HEK293 (cell line): ENCODE results near the gene PDE6B.

Experiments used
- CTCF ChIA-PET: fragments of 350-600 bp; formaldehyde crosslinking; extraction: SDS; loops from one replicate; lab custom pipeline; 2021; ENCODE audit warnings: antibody characterized with exemption; lab: Yijun Ruan, JAX
- POLR2A ChIA-PET: fragments of 300-600 bp; formaldehyde crosslinking; extraction: SDS; loops from one replicate; lab custom pipeline; 2020; ENCODE audit warnings: antibody characterized with exemption, inconsistent platforms; lab: Yijun Ruan, JAX
- H3K27ac ChIP-seq: fragments of 200-500 bp; sonication (Bioruptor generic); 2 replicates; pipeline ENCODE4 v1.5.1; 2014; ENCODE audit warnings: low read depth, low read length, control low read depth, inconsistent platforms; ENCODE audit errors: extremely low read depth
- H3K36me3 ChIP-seq, 2 experiments: fragments of 200-500 bp in 1 of 2; sonication (Bioruptor generic) in 1 of 2; 1 replicate in 1 of 2; 2 replicates in 1 of 2; pipeline ENCODE4 v1.5.1; 2014 to 2017; ENCODE audit warnings: inconsistent platforms in 2 of 2, low read length in 2 of 2; ENCODE audit not compliant: control insufficient read depth in 2 of 2, insufficient read depth in 1 of 2
- H3K4me1 ChIP-seq: fragments of 200-500 bp; sonication (Bioruptor generic); 2 replicates; pipeline ENCODE4 v1.5.1; 2014; ENCODE audit warnings: mild to moderate bottlenecking, low read length, inconsistent platforms; ENCODE audit not compliant: control insufficient read depth, insufficient read depth
- H3K4me3 ChIP-seq: 2 replicates; pipeline ENCODE4 v1.5.1; 2011; ENCODE audit warnings: low read depth, mild to moderate bottlenecking, control low read depth, low read length, moderate library complexity
- H3K9me3 ChIP-seq: fragments of 200-500 bp; sonication (Bioruptor generic); 2 replicates; pipeline ENCODE4 v1.5.1; 2014; ENCODE audit warnings: low read depth, low read length, inconsistent platforms; ENCODE audit not compliant: control insufficient read depth, insufficient read depth
- HIC1 ChIP-seq: fragments of 450-650 bp; formaldehyde crosslinking; IDR thresholded peaks from 2 replicates; pipeline ENCODE4 v1.5.1; 2016; ENCODE audit warnings: missing biosample characterization, missing genetic modification characterization
- KLF1 ChIP-seq: fragments of 450-650 bp; formaldehyde crosslinking; IDR thresholded peaks from 2 replicates; pipeline ENCODE4 v1.5.1; 2016; ENCODE audit warnings: missing biosample characterization, missing genetic modification characterization
- SP7 ChIP-seq: fragments of 450-650 bp; formaldehyde crosslinking; IDR thresholded peaks from 2 replicates; pipeline ENCODE4 v1.5.1; 2016; ENCODE audit warnings: missing biosample characterization, missing genetic modification characterization
- TSHZ1 ChIP-seq: fragments of 450-650 bp; formaldehyde crosslinking; IDR thresholded peaks from 2 replicates; pipeline ENCODE4 v1.5.1; 2016; ENCODE audit warnings: missing biosample characterization, missing genetic modification characterization, borderline replicate concordance
- ZBTB10 ChIP-seq: fragments of 450-650 bp; formaldehyde crosslinking; IDR thresholded peaks from 2 replicates; pipeline ENCODE4 v1.5.1; 2016; ENCODE audit warnings: missing biosample characterization, missing genetic modification characterization
- ZBTB44 ChIP-seq: fragments of 450-650 bp; IDR thresholded peaks from 2 replicates; pipeline ENCODE4 v1.5.1; 2018; ENCODE audit warnings: missing biosample characterization, mild to moderate bottlenecking, missing genetic modification characterization
- ZBTB48 ChIP-seq: fragments of 450-650 bp; formaldehyde crosslinking; IDR thresholded peaks from 2 replicates; pipeline ENCODE4 v1.5.1; 2016; ENCODE audit warnings: missing biosample characterization, missing genetic modification characterization
- ZFHX2 ChIP-seq: fragments of 450-650 bp; formaldehyde crosslinking; conservative IDR thresholded peaks from 2 replicates; pipeline ENCODE4 v1.5.1; 2016; ENCODE audit warnings: missing biosample characterization, missing genetic modification characterization
- ZNF133 ChIP-seq: fragments of 450-650 bp; formaldehyde crosslinking; IDR thresholded peaks from 2 replicates; pipeline ENCODE4 v1.5.1; 2016; ENCODE audit warnings: missing biosample characterization, missing genetic modification characterization
- ZNF26 ChIP-seq: fragments of 450-650 bp; formaldehyde crosslinking; IDR thresholded peaks from 2 replicates; pipeline ENCODE4 v1.5.1; 2016; ENCODE audit warnings: missing biosample characterization, missing genetic modification characterization
- ZNF335 ChIP-seq: fragments of 450-650 bp; formaldehyde crosslinking; conservative IDR thresholded peaks from 2 replicates; pipeline ENCODE4 v1.5.1; 2016; ENCODE audit warnings: missing biosample characterization, missing genetic modification characterization
- ZNF501 ChIP-seq: fragments of 450-650 bp; formaldehyde crosslinking; IDR thresholded peaks from 2 replicates; pipeline ENCODE4 v1.5.1; 2016; ENCODE audit warnings: missing biosample characterization, missing genetic modification characterization
- ZNF510 ChIP-seq: fragments of 450-650 bp; formaldehyde crosslinking; IDR thresholded peaks from 2 replicates; pipeline ENCODE4 v1.5.1; 2018; ENCODE audit warnings: mild to moderate bottlenecking, missing genetic modification characterization, missing biosample characterization; ENCODE audit not compliant: insufficient replicate concordance
- ZNF571 ChIP-seq: fragments of 450-650 bp; formaldehyde crosslinking; IDR thresholded peaks from 2 replicates; pipeline ENCODE4 v1.5.0; 2017; ENCODE audit warnings: missing biosample characterization, missing genetic modification characterization
- ZNF621 ChIP-seq: fragments of 450-650 bp; formaldehyde crosslinking; IDR thresholded peaks from 2 replicates; pipeline ENCODE4 v1.5.1; 2017; ENCODE audit warnings: missing biosample characterization, missing genetic modification characterization
- ZNF645 ChIP-seq: fragments of 450-650 bp; formaldehyde crosslinking; IDR thresholded peaks from 2 replicates; pipeline ENCODE4; 2016; ENCODE audit warnings: missing biosample characterization, missing genetic modification characterization
- ZNF654 ChIP-seq: fragments of 450-650 bp; formaldehyde crosslinking; IDR thresholded peaks from 2 replicates; pipeline ENCODE4 v1.5.1; 2016; ENCODE audit warnings: low read depth, missing biosample characterization, missing genetic modification characterization
- ZNF664 ChIP-seq: fragments of 450-650 bp; formaldehyde crosslinking; IDR thresholded peaks from 2 replicates; pipeline ENCODE4 v1.5.1; 2016; ENCODE audit warnings: missing biosample characterization, missing genetic modification characterization
- ZNF670 ChIP-seq: fragments of 450-650 bp; formaldehyde crosslinking; IDR thresholded peaks from 2 replicates; pipeline ENCODE4 v1.5.1; 2016; ENCODE audit warnings: missing biosample characterization, missing genetic modification characterization, low read depth
- ZNF701 ChIP-seq: fragments of 450-650 bp; formaldehyde crosslinking; IDR thresholded peaks from 2 replicates; pipeline ENCODE4 v1.5.1; 2016; ENCODE audit warnings: missing biosample characterization, missing genetic modification characterization

Gene PDE6B

GRCh38 chr4:683247-683897, 58.0 kb downstream of the PDE6B start (continued):
- no peak for TF ChIP-seq ZNF621 (tag by site-specific recombination)
- no peak for TF ChIP-seq ZBTB48 (tag by site-specific recombination)

- ChIA-PET CTCF (interaction anchor here (0.6 to 1.9 kb wide), 11 partner anchors 8 to 334 kb away, joined by 3 to 6 read pairs (median 3); partner anchors contain the start of genes ATP5ME and MYL5), POLR2A (interaction anchor here (0.7 to 1.6 kb wide), 2 partner anchors 10 to 13 kb away, joined by 4 read pairs; partner anchors contain the start of genes ATP5ME and MYL5)
- Histone ChIP-seq H3K4me1 (no peaks in the 10 kb centered on the region; the same call in 1 of the 2 replicates), H3K4me3 (no peak overlapping the region), H3K27ac (no peak overlapping the region), H3K9me3 (no peaks in the 10 kb centered on the region), H3K36me3 (no peaks in the 10 kb centered on the region)
- TF ChIP-seq ZNF645 (tag by site-specific recombination): no peak
- TF ChIP-seq SP7 (tag by site-specific recombination): 0 out of 2 replicates have a peak, but pooled peaks have one; percentile 13
- TF ChIP-seq ZNF621 (tag by site-specific recombination): no peak
- no peak for TF ChIP-seq ZNF571 (tag by site-specific recombination)
- peak; percentile 74 for TF ChIP-seq KLF1
- no peak for TF ChIP-seq TSHZ1 (tag by site-specific recombination)
- no peak; the same call in 1 of the 2 replicates for TF ChIP-seq ZNF654 (tag by site-specific recombination)
- no peak for TF ChIP-seq ZNF26
- TF ChIP-seq ZBTB44: no peak
- TF ChIP-seq HIC1 (tag by site-specific recombination): peak; percentile 62; the same call in 1 of the 2 replicates
- TF ChIP-seq ZNF133 (tag by site-specific recombination): no peak
- TF ChIP-seq ZNF501 (tag by site-specific recombination): no peak
- TF ChIP-seq ZNF510 (tag by site-specific recombination): no peak
- TF ChIP-seq ZNF701 (tag by site-specific recombination): no peak
- TF ChIP-seq ZNF670 (tag by site-specific recombination): no peak
- no peak for TF ChIP-seq ZNF664 (tag by site-specific recombination)
- TF ChIP-seq ZFHX2 (tag by site-specific recombination): no peak
- TF ChIP-seq ZBTB10 (tag by site-specific recombination): no peak
- TF ChIP-seq ZNF335: peak; percentile 20
These were observed 58.7 kb downstream of the PDE6B start for GRCh38 chr4:683982-684622.
